HepG2 (cell line): ENCODE results near the gene SLC2A11. TPM values are rescaled to one million over a fixed set of nuclear protein-coding genes. Genes with fewer than 3 reads are reported as not detected.

Experiments
- CHCHD3 ChIP-seq: sonication (generic); formaldehyde crosslinking; IDR thresholded peaks from 2 replicates; pipeline ENCODE4 v1.8.0; 2022; ENCODE audit warnings: mild to moderate bottlenecking, missing genetic modification reagents, moderate library complexity
- CREM ChIP-seq, 2 experiments: sonication (generic) in 1 of 2; formaldehyde crosslinking in 1 of 2; IDR thresholded peaks; 2 replicates each; pipeline versions ENCODE4 v1.4.0 to v1.6.1; 2016 to 2020; ENCODE audit warnings: antibody characterized with exemption in 1 of 2, mild to moderate bottlenecking in 1 of 2, missing genetic modification reagents in 1 of 2
- GTF3A ChIP-seq: sonication (generic); formaldehyde crosslinking; conservative IDR thresholded peaks from 2 replicates; pipeline ENCODE4 v1.4.0; 2020; ENCODE audit warnings: mild to moderate bottlenecking, missing genetic modification reagents
- JUN ChIP-seq: sonication (generic); formaldehyde crosslinking; IDR thresholded peaks from 2 replicates; pipeline ENCODE4 v1.4.0; 2020; ENCODE audit warnings: mild to moderate bottlenecking, missing genetic modification reagents
- MAFF ChIP-seq: IDR thresholded peaks from 2 replicates; pipeline ENCODE4 v1.6.1; 2011; ENCODE audit warnings: low read depth, low read length, improper control_type of control experiment
- MED8 ChIP-seq: sonication (generic); formaldehyde crosslinking; IDR thresholded peaks from 2 replicates; pipeline ENCODE4 v1.8.1; 2023; ENCODE audit warnings: mild to moderate bottlenecking, missing genetic modification reagents; ENCODE audit not compliant: insufficient replicate concordance
- MLLT10 ChIP-seq: sonication (generic); formaldehyde crosslinking; IDR thresholded peaks from 2 replicates; pipeline ENCODE4 v1.4.0; 2020; ENCODE audit warnings: missing genetic modification reagents
- POLR2G ChIP-seq: fragments of 200-400 bp; formaldehyde crosslinking; IDR thresholded peaks from 2 replicates; pipeline ENCODE4 v1.6.1; 2018; ENCODE audit warnings: mild to moderate bottlenecking, low read depth, low read length, moderate library complexity
- polyA plus RNA-seq, 8 experiments: library from polyadenylated mRNA; depleted of rRNA in 3 of 8; stranded (reverse) in 7 of 8; unstranded in 1 of 8; fragments of >200 nt; fragmentation: Illumina TruSeq in 4 of 8; extraction: Trizol in 4 of 8; gene quantifications; 2 replicates each; pipeline versions ENCODE4 v1.2.1 to v1.2.3, GENCODE V29; 2011 to 2016; ENCODE audit warnings: low read depth in 4 of 8, missing spikeins in 1 of 8, mixed read lengths in 1 of 8; ENCODE audit not compliant: insufficient read depth in 1 of 8
- total RNA-seq, 5 experiments: library from RNA; depleted of rRNA; stranded (reverse); fragments of >200 nt; fragmentation: Illumina TruSeq; extraction: Trizol; gene quantifications; 2 replicates each; pipeline ENCODE4 v1.2.3, GENCODE V29; 2016; ENCODE audit warnings: low read depth in 1 of 5
- TF ChIP-seq, protein P1 (sequence below): sonication (generic); formaldehyde crosslinking; conservative IDR thresholded peaks from 2 replicates; pipeline ENCODE4 v1.4.0; 2020; ENCODE audit warnings: missing genetic modification reagents
- TF ChIP-seq, protein P2 (sequence below): sonication (generic); formaldehyde crosslinking; IDR thresholded peaks from 2 replicates; pipeline ENCODE4 v1.4.0; 2020; ENCODE audit warnings: missing genetic modification reagents
- TF ChIP-seq, protein P3 (sequence below): sonication (generic); formaldehyde crosslinking; IDR thresholded peaks from 2 replicates; pipeline ENCODE4 v1.9.0; 2021; ENCODE audit warnings: mild to moderate bottlenecking, missing genetic modification reagents
- TF ChIP-seq, protein P4 (sequence below): sonication (generic); formaldehyde crosslinking; IDR thresholded peaks from 2 replicates; pipeline ENCODE4 v1.9.0; 2022; ENCODE audit warnings: low read depth, missing genetic modification reagents
- TF ChIP-seq, protein P5 (sequence below): sonication (generic); formaldehyde crosslinking; IDR thresholded peaks from 2 replicates; pipeline ENCODE4 v1.8.1; 2023; ENCODE audit warnings: mild to moderate bottlenecking, missing genetic modification reagents, borderline replicate concordance

Gene SLC2A11
- total and polyA plus RNA-seq, 2 of the 13 experiments (the other 11 are each of a cell fraction or from before 2014, with no cell fraction given), result 15.2 to 15.4 TPM

DNA sequence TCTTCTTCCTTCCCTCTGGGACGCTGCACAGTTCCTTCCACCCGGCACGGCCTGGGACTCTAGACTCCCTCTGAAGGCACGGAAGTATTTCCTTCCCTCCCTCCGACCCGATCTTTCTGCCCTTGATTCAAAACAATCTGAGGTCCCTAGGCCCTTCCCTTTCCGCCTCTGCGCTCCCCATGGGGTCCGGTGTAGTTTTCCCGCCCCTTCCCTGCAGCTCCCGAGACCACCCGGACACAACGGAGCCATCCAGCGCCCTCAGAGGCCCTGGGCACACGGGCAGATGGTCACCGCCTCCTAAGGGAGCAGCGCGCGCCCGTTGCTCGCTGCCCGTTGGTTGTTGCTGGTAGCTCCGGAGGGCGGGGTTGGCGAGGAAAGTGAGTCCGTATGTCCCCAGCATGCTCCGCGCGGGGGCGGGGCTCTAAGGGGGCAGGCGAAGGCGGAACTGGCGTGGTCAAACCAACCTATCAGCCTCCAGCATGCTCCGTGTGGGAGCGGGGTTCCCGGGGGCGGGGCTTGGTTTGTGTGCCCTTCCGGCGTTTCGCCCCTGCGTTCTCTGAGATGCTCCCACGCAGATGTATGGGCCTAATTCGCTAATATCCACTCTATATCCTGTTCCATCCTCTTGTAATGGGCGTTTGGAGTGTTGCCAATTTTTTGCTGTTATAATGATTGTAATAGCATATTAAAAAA lies 56.1 kb downstream of the SLC2A11 start (continued):
- TF ChIP-seq, protein P1, sequence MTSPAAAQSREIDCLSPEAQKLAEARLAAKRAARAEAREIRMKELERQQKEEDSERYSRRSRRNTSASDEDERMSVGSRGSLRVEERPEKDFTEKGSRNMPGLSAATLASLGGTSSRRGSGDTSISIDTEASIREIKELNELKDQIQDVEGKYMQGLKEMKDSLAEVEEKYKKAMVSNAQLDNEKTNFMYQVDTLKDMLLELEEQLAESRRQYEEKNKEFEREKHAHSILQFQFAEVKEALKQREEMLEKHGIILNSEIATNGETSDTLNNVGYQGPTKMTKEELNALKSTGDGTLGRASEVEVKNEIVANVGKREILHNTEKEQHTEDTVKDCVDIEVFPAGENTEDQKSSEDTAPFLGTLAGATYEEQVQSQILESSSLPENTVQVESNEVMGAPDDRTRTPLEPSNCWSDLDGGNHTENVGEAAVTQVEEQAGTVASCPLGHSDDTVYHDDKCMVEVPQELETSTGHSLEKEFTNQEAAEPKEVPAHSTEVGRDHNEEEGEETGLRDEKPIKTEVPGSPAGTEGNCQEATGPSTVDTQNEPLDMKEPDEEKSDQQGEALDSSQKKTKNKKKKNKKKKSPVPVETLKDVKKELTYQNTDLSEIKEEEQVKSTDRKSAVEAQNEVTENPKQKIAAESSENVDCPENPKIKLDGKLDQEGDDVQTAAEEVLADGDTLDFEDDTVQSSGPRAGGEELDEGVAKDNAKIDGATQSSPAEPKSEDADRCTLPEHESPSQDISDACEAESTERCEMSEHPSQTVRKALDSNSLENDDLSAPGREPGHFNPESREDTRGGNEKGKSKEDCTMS (CRISPR knock-in tag), result no peak
- TF ChIP-seq MED8 (CRISPR knock-in tag) (peak; percentile 57), CHCHD3 (CRISPR knock-in tag) (no peak), GTF3A (CRISPR knock-in tag) (no peak), POLR2G (peak; percentile 95), MAFF (no peak), JUN (CRISPR knock-in tag) (no peak), CREM (IDR thresholded peaks at IDR 0.05) (peak; percentile 55; the same call in 1 of the 2 replicates), CREM (CRISPR knock-in tag; IDR thresholded peaks at IDR 0.05) (no peak), MLLT10 (CRISPR knock-in tag) (no peak)
- TF ChIP-seq, protein P2, sequence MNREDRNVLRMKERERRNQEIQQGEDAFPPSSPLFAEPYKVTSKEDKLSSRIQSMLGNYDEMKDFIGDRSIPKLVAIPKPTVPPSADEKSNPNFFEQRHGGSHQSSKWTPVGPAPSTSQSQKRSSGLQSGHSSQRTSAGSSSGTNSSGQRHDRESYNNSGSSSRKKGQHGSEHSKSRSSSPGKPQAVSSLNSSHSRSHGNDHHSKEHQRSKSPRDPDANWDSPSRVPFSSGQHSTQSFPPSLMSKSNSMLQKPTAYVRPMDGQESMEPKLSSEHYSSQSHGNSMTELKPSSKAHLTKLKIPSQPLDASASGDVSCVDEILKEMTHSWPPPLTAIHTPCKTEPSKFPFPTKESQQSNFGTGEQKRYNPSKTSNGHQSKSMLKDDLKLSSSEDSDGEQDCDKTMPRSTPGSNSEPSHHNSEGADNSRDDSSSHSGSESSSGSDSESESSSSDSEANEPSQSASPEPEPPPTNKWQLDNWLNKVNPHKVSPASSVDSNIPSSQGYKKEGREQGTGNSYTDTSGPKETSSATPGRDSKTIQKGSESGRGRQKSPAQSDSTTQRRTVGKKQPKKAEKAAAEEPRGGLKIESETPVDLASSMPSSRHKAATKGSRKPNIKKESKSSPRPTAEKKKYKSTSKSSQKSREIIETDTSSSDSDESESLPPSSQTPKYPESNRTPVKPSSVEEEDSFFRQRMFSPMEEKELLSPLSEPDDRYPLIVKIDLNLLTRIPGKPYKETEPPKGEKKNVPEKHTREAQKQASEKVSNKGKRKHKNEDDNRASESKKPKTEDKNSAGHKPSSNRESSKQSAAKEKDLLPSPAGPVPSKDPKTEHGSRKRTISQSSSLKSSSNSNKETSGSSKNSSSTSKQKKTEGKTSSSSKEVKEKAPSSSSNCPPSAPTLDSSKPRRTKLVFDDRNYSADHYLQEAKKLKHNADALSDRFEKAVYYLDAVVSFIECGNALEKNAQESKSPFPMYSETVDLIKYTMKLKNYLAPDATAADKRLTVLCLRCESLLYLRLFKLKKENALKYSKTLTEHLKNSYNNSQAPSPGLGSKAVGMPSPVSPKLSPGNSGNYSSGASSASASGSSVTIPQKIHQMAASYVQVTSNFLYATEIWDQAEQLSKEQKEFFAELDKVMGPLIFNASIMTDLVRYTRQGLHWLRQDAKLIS, result no peak
- TF ChIP-seq, protein P3, sequence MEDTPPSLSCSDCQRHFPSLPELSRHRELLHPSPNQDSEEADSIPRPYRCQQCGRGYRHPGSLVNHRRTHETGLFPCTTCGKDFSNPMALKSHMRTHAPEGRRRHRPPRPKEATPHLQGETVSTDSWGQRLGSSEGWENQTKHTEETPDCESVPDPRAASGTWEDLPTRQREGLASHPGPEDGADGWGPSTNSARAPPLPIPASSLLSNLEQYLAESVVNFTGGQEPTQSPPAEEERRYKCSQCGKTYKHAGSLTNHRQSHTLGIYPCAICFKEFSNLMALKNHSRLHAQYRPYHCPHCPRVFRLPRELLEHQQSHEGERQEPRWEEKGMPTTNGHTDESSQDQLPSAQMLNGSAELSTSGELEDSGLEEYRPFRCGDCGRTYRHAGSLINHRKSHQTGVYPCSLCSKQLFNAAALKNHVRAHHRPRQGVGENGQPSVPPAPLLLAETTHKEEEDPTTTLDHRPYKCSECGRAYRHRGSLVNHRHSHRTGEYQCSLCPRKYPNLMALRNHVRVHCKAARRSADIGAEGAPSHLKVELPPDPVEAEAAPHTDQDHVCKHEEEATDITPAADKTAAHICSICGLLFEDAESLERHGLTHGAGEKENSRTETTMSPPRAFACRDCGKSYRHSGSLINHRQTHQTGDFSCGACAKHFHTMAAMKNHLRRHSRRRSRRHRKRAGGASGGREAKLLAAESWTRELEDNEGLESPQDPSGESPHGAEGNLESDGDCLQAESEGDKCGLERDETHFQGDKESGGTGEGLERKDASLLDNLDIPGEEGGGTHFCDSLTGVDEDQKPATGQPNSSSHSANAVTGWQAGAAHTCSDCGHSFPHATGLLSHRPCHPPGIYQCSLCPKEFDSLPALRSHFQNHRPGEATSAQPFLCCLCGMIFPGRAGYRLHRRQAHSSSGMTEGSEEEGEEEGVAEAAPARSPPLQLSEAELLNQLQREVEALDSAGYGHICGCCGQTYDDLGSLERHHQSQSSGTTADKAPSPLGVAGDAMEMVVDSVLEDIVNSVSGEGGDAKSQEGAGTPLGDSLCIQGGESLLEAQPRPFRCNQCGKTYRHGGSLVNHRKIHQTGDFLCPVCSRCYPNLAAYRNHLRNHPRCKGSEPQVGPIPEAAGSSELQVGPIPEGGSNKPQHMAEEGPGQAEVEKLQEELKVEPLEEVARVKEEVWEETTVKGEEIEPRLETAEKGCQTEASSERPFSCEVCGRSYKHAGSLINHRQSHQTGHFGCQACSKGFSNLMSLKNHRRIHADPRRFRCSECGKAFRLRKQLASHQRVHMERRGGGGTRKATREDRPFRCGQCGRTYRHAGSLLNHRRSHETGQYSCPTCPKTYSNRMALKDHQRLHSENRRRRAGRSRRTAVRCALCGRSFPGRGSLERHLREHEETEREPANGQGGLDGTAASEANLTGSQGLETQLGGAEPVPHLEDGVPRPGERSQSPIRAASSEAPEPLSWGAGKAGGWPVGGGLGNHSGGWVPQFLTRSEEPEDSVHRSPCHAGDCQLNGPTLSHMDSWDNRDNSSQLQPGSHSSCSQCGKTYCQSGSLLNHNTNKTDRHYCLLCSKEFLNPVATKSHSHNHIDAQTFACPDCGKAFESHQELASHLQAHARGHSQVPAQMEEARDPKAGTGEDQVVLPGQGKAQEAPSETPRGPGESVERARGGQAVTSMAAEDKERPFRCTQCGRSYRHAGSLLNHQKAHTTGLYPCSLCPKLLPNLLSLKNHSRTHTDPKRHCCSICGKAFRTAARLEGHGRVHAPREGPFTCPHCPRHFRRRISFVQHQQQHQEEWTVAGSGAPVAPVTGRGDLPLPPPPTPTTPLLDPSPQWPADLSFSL, result no peak
- TF ChIP-seq, protein P4, sequence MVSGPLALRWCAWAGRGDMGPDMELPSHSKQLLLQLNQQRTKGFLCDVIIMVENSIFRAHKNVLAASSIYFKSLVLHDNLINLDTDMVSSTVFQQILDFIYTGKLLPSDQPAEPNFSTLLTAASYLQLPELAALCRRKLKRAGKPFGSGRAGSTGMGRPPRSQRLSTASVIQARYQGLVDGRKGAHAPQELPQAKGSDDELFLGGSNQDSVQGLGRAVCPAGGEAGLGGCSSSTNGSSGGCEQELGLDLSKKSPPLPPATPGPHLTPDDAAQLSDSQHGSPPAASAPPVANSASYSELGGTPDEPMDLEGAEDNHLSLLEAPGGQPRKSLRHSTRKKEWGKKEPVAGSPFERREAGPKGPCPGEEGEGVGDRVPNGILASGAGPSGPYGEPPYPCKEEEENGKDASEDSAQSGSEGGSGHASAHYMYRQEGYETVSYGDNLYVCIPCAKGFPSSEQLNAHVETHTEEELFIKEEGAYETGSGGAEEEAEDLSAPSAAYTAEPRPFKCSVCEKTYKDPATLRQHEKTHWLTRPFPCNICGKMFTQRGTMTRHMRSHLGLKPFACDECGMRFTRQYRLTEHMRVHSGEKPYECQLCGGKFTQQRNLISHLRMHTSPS (CRISPR knock-in tag), result peak; percentile 74
- TF ChIP-seq, protein P5, sequence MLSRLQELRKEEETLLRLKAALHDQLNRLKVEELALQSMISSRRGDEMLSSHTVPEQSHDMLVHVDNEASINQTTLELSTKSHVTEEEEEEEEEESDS (CRISPR knock-in tag), result no peak
